ENCODE results near the gene RNF187. TPM values are rescaled to one million over a fixed set of nuclear protein-coding genes. Genes with fewer than 3 reads are reported as not detected.

The RNF187 gene
- 94.8 and 98.6 TPM in 2 replicates for total RNA-seq
- long read RNA-seq, partial matches to known transcripts: 1 of 1 reads
- long read RNA-seq, other reads (novel, unspliced or antisense): 0 of 1 reads

- Mint-ChIP-seq H3K27me3 (peaks cover 1% of the 10 kb centered on the region), H3K4me3 (ENCODE audit: low read depth) (peak within 1 kb of the TSS; percentile 94), H3K27ac (peak within 1 kb of the TSS; percentile 100), H3K36me3 (ENCODE audit: insufficient read depth) (peaks cover 18% of the 10 kb centered on the region), H3K9me3 (ENCODE audit: low read depth) (no peaks in the 10 kb centered on the region), H3K4me1 (ENCODE audit: low read depth) (peaks cover 4% of the 10 kb centered on the region)
- no peak for TF ChIP-seq CTCF (IDR thresholded peaks at IDR 0.05; ENCODE audit: unreplicated experiment)
- peak; percentile 81 for DNase-seq (ENCODE audit: low spot score, unreplicated experiment)
These were observed at the start of gene RNF187 for GRCh38 chr1:228487336-228488124. RNF187 (plus strand) TSS chr1:228487382.

DNA sequence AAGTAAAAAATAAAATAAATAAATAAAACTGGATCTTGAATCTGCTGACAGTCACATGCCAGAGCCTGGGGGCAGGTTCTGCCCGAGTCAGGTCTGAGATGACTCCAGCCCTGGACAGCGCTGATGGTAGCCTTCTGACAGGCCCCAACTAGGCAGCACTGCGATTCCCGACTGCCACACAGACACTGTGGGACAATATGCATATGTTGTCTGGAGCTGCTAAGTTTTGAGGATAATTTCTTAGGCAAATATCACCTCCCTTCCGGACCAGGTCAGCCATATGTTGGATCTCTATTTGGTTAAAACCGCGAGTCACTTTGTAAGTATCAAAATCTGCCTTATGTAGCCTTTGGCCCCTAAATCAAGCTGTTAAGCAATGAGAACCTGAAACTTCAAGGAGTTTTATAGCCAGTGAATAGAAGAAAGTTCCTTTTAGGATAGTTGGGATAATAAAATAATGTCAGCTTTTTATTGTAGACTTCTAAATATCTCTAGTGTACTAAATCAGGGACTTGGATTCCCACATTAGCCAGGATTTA is 49.7 kb upstream of the RNF187 start:
- no peak for TF ChIP-seq CTCF (IDR thresholded peaks at IDR 0.05; ENCODE audit: unreplicated experiment)
- Mint-ChIP-seq H3K9me3 (ENCODE audit: low read depth) (no peaks in the 10 kb centered on the region), H3K4me1 (ENCODE audit: low read depth) (peaks cover 16% of the 10 kb centered on the region), H3K4me3 (ENCODE audit: low read depth) (no peak overlapping the region), H3K27ac (no peak overlapping the region), H3K36me3 (ENCODE audit: insufficient read depth) (no peaks in the 10 kb centered on the region), H3K27me3 (peaks cover 24% of the 10 kb centered on the region)
- DNase-seq (ENCODE audit: low spot score, unreplicated experiment): no peak

DNA sequence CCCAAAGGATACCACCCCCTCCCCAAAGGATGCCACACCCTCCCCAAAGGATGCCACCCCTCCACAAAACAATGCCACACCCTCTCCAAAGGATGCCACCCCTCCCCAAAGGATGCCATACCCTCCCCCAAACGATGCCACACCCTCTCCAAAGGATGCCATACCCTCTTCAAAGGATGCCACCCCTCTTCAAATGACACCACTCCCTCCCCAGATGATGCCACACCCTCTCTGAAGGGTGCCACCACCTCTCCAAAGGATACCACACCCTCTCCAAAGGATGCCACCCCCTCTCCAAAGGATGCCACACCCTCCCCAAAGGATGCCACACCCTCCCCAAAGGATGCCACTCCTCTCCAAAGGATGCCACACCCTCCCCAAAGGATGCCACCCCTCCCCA is 48.9 kb upstream of the RNF187 start:
- no peak for TF ChIP-seq CTCF (IDR thresholded peaks at IDR 0.05; ENCODE audit: unreplicated experiment)
- no peak for DNase-seq (ENCODE audit: low spot score, unreplicated experiment)
- Mint-ChIP-seq H3K36me3 (ENCODE audit: insufficient read depth) (no peaks in the 10 kb centered on the region), H3K9me3 (ENCODE audit: low read depth) (no peaks in the 10 kb centered on the region), H3K4me3 (ENCODE audit: low read depth) (no peak overlapping the region), H3K27me3 (peaks cover 26% of the 10 kb centered on the region), H3K27ac (no peak overlapping the region), H3K4me1 (ENCODE audit: low read depth) (peaks cover 8% of the 10 kb centered on the region)

DNA sequence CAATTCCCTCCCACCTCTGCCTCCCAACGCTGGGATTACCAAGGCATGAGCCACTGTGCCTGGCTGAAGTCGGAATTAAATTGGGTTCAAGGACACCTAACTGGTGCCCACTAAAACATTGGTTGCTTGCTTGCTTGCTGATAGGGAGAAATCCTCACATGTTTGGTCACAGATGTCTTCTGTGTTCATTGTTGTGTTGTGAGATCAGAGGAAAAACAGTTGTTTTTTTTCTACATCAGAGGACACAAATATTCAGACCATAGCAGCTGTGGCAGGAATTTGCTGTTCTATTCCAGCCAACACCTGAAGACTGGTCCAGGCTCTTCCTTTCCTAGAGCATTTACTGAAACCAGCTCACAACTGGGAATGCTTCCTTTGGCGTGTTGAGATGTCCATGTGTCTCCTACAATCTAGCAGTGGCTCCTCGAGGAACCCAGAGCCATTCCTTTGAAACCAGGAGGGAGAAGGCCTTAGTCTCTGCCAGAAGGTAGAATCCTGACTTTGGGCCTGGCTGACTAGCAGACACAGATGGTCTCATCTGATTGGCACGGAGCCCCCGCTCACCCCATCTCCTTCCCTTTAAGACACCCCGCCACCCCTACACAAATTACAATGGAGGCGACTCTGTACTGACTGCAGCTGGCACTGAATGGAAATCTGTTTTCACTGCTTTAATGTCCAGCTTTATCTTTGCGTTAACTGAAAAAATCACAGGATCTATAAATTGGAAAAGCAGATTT is 46.3 kb upstream of the RNF187 start:
- Mint-ChIP-seq H3K9me3 (ENCODE audit: low read depth) (no peaks in the 10 kb centered on the region), H3K27ac (no peak overlapping the region), H3K4me3 (ENCODE audit: low read depth) (no peak overlapping the region), H3K36me3 (ENCODE audit: insufficient read depth) (no peaks in the 10 kb centered on the region), H3K4me1 (ENCODE audit: low read depth) (peaks cover 9% of the 10 kb centered on the region), H3K27me3 (peaks cover 32% of the 10 kb centered on the region)
- TF ChIP-seq CTCF (IDR thresholded peaks at IDR 0.05; ENCODE audit: unreplicated experiment): no peak
- DNase-seq (ENCODE audit: low spot score, unreplicated experiment): no peak

GRCh38 chr1:228443395-228443794 is 43.8 kb upstream of the RNF187 start:
- Mint-ChIP-seq H3K27ac (no peak overlapping the region), H3K4me1 (ENCODE audit: low read depth) (peaks cover 17% of the 10 kb centered on the region), H3K27me3 (peaks cover 36% of the 10 kb centered on the region), H3K4me3 (ENCODE audit: low read depth) (no peak overlapping the region), H3K9me3 (ENCODE audit: low read depth) (no peaks in the 10 kb centered on the region), H3K36me3 (ENCODE audit: insufficient read depth) (no peaks in the 10 kb centered on the region)
- TF ChIP-seq CTCF (IDR thresholded peaks at IDR 0.05; ENCODE audit: unreplicated experiment): no peak
- no peak for DNase-seq (ENCODE audit: low spot score, unreplicated experiment)

All from progenitor cell of endocrine pancreas (in vitro differentiated cells).